Erythroblast (primary cell): Measurements from ENCODE around the gene TSSK3.

ENCODE experiments used
- GATA1 ChIP-seq: IDR thresholded peaks from 2 replicates; pipeline ENCODE4 v1.6.1; 2011; ENCODE audit warnings: low read depth, mild to moderate bottlenecking, control low read depth, low read length, moderate library complexity
- POLR2A ChIP-seq: IDR thresholded peaks from 2 replicates; pipeline ENCODE4 v1.6.1; 2011; ENCODE audit warnings: mild to moderate bottlenecking, low read length

- TF ChIP-seq POLR2A, result peak; percentile 84
- peak; percentile 67 for TF ChIP-seq GATA1
These were observed 28.8 kb downstream of the TSSK3 start for GRCh38 chr1:32390904-32391870.
